GM20431 (cell line): Measurements from ENCODE around the gene EXOSC3.

ENCODE experiments used
- in situ Hi-C: fragments of 300-500 bp; cut with MseI, MboI; formaldehyde crosslinking; loops from one replicate; pipeline ENCODE4 v1.15.0; 2020; ENCODE audit warnings: low sequenced_read_pairs; ENCODE audit not compliant: unreplicated experiment

Gene EXOSC3

DNA sequence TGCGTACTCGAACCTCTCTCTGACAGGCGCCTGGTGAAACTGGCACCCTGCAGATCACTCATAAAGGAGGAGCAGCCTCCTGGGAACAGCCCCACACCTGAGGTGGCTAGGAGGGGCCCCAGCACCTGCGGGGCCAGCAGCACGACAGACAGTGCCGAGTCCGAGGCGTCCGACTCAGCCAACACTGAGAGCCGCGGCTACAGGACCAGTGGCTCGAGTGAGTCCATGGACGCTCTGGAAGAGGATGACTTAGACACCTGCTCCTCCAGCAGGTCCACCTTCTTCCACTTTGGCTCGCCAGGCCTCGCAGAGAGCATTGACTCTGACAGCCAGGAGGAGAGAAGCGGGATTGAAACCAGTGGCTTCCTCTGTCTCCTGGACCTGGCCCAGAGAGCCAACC, 44.7 kb downstream of the EXOSC3 start:
- in situ Hi-C loops, result no loop called here

DNA sequence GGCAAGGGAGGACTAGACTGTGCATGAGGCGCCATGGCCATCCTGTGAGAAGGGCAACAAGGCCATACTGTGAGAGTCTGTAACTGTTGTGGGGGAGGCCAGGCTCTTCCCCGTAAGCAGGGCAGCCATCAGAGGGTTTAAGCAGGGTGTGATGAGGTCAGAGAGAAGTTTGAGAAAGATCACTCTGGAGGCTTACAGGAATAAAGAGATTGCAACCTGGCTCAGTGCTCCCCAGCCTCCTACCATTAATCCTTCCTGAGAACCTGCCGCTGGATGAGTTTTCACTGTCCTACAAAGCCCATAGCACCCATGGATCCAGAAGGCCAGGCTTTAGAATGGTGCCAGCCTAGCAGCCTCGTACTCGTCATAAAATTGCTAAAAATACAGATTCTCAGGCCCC, 45.6 kb downstream of the EXOSC3 start:
- in situ Hi-C loops, result no loop called here

DNA sequence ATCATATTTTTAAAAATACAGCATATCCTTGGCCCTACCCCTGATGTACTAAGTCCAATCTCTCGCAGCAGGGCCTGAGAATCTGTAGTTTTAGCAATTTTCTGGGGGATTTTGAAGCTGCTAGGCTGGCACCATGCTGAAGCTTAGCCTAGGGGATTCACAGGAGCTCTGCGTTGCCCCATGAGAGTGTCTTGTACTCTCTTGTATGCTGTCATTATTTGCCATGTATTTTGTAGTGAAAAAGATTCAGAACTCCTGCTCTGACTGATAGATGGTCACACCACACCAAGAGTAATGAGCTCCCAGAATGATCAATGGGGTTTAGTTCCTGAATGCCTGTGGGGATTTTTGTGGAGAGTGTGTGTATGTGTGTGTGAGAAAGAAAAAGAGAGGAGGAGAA, 51.9 kb downstream of the EXOSC3 start:
- in situ Hi-C loops, result no loop called here

DNA sequence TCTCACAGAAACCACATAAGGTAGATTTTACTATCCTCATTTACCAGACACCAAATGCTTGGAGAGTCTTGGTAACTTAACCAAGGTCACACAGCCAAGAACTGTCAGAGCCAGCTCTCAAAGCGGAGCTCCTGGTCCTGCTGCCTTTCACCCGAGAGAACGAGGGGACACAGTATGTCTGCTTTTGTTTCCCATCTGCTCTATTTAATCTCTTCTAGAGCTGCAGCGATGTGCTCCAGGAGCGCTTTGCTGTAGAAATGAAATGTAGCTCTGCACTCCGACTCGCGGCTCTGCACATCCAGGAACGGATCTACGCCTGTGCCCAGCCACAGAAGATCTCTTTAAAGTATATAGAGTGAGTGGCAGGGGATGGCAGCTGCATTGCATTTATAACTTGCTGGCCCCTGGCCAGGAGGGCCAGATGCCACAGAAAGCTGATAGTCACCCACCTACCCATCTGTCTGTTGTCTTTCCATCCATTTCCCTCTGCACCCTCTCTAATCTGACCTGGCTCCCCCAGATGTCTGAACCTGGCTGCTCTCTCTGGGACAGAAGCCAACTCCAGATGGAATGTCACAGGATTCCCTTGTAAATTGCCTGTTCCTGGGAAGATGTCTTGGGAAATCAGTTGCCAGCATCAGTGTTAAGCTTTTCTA, 52.6 kb downstream of the EXOSC3 start:
- in situ Hi-C loops, result no loop called here

DNA sequence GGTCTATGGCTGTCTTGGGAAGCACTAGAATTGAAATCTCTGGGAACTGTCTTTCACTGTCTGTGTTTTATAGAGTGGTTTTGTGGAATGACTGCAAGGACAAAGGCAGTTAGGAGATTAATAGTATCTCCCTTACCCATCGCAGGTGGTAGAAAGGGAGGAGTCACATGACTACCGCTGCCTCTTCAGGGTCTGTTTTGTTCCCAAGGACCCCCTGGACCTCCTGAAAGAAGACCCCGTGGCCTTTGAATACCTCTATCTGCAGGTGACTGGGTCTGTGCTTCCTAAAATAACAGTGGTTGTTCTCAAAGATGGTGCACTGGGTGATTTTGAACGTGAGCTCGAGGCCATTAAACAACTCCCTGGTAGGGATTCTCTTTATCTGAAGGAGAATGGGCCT, 54.0 kb downstream of the EXOSC3 start:
- in situ Hi-C loops, result no loop called here

DNA sequence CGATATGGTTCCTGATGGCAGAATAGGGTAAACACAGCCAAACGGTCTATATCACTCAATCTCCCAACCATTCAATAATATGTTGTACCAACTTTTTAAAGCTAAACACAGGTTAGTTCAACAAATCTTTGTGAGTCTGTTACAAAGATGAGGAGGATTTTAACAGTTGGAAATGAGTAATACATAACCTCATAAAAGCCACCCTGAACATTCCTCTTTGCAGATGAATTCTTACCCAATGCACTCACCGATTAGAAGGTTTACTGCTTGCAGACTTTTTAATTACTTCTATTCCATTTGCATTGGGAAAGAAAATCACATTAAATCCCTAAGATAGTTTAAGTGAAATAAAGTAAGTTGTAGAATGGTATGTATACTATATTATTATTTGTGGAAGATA, 54.6 kb downstream of the EXOSC3 start:
- in situ Hi-C loops, result no loop called here
